Stimulated activated CD8-positive, alpha-beta memory T cell treated with anti-CD3 and anti-CD28 coated beads, Interleukin-7, amount 100 ng/mL, for 4 hours (primary cell): Measurements from ENCODE around the gene TMED7.

Experiments used
- DNase-seq, 2 donors: peaks; one replicate each; pipeline ENCODE4 v3.0.0-alpha.2; 2020; ENCODE audit warnings: low read depth in 2 of 2

TMED7 gene

DNA sequence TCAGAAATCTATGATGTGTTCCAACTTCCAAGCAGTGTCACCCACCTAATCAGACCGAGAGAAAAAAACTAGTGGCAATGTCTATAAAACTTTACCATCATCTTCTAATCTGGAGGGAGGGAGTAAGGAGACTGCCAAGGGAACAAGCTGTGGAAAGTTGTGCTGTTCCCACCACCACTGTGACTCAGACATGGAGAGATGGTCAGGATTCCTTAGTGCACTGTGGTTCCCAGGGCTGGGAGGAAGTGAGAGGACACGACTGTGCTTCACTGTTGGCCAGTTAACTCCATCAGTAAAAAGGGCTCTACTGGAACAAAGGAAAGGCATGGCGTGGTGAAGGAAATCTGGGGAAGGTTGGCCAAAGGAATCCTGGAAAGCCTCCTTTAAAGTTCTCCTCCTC is 42.4 kb downstream of the TMED7 start:
- no peak for DNase-seq

- no peak for DNase-seq
These were observed 44.9 kb downstream of the TMED7 start for GRCh38 chr5:115580941-115581340.

DNA sequence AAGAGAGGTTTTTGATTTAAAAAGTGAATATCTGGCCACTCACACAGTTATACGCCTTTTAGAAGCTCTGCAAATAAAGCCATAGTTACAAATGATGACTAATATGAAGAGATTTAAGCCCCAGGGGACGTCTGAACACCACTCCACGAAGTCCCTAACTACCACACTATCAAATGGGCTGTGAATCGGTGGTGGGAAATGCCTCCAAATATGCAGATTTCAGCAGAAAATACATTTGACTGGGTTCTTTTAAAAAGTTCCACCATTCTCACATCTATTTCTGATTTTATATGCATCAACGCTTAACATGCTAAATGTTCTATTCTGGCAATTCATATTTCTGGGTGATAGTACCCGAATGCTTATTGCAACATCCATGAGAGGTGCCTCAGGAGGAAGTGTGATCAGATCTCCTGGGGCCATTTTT is 46.1 kb downstream of the TMED7 start:
- DNase-seq = no peak

DNA sequence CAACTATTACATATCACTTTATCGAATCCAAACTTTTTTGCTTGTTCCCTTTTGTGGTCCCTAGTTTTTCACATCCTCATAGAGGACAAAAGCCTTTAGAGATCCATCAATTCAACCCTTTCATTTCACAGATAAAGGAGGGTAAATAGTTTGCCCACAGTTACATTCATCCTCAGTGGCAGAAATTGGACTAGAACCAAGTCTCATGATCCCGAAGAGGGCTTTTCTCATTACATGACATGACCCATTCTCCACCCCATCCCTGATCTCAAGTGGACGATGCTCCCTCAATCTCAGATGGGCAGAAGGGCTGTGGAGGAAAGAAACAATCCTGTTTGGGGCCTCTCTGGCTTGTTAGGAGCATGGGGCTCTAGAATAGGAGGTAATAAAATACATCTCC is 46.6 kb downstream of the TMED7 start:
- DNase-seq = no peak

DNA sequence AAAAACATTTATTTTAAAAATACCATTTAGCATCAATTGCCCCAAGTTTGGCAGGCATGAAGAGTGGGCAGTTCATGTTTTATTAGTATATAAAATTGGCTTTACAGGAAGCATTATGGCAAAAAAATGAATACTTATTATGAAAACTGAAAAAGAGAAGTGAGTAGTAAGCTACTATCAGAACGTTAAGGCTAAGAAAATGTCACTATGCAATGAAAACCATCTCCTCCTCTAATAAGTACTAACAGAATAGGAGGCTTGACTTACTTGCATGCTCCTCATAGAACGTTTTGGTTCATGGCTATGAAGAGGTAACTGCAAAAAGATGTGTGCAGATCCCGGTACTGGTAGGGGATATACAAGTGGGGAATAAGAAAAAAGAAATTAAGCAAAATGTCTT is 47.2 kb downstream of the TMED7 start:
- DNase-seq = no peak

- no peak for DNase-seq
These were observed 48.1 kb downstream of the TMED7 start for GRCh38 chr5:115577741-115578140.

- no peak for DNase-seq
These were observed 48.5 kb downstream of the TMED7 start for GRCh38 chr5:115577329-115577728.

DNA sequence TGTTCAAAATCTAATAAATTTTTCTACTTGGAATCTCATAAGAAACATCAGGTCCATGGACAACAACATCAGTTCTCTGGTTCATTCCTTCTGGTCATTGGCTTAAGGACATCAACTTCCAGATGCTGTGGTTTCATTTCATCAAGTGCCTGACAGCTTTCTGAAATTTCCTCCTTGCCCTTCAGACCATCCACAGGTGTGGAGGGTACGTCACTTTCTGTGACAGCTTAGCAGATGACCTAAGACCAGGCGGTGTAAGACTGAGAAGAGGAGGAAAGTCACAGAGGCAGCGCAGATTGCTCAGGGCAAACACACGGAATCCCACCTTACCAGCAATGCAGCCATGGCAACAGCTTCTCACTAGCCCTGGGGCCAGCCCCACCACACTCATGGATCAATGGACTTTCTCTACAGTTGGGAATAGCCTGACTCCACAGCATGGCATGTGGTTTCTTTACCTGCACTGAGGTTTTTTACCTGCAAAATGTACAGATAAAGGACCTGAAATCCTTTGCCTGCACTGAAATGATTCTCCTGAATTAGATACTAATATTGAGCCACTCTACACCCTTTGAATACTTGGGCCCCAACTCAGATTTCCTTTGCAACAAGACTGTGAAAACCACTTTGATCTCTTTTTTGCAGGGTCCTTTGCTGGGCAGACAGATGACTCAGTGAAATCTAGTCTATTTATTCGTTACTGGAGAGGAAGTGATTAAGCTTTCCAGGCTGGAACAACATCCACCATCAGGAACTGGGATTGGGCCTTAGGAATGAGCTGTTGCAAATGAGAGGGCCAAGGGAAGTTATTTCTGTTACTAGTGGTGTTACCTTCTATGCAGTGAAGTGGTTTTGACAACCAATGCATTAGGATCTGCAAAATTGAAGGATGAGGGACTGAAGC is 50.4 kb downstream of the TMED7 start:
- no peak for DNase-seq

- DNase-seq = no peak
These were observed 52.7 kb downstream of the TMED7 start for GRCh38 chr5:115573133-115573532.

DNA sequence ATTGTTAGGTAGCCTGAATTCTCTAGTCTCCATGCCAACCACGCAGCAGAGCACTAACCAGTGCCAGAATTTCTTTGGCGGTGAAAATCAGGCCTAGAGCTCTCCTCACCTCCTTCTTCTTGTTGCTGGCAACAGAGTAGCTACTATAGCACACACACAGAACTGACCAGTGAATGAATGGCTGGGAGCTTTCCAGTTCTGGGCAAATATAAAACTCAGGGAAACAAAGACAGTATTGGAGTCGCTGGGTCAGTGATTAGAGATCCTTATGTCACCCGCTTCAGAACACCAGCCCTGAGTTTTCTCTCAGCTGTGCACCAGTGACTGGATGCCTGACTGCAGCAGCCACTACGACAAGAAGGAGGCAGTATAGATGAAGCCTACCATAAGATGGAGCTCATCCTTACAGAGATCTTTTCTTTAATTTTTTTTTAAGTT is 54.4 kb downstream of the TMED7 start:
- no peak for DNase-seq

DNA sequence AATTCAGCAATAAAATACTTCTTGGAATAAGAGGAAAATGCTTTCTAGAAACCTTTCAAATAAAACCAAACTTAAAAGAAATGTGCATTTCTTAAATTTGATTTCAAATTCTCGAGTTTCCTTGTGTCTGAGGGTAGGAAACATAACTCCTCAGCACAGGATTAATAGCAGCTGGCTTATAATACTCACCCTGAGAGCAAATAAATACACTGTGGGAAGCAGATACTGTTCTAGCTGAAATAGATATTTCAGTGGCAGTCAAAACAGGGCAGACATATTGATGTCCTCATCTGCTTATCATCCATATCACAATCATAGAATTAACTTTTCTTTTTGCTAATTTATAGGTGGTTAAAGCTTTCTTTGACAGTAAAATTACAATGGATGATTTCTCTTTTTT is 57.2 kb downstream of the TMED7 start:
- no peak for DNase-seq

DNA sequence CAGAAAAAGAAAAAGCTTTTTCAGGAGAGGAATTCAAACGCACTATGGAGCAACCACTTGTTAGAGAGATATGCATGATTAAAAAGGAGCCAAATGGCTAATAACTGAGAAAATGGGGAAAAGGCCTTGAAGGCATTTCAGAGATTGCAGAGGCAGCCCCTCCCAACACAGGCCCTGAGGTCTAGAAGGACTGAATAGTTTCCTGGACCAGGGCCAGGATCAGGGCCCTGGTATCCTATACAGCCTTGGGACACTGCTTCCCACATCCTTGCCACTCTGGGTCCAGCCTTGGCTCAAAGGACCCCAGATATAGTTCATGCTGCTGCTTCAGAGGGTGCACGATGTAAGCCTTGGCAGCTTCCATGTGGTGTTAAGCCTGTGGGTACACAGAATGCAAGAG is 60.6 kb downstream of the TMED7 start:
- DNase-seq = no peak
